ENCODE data around the gene TTC39C. TPM values are rescaled to one million over a fixed set of nuclear protein-coding genes. Genes with fewer than 3 reads are reported as not detected.
"Not testable (repeated sequence)": the region's sequence is repeated elsewhere in the genome, so short reads cannot be mapped to it uniquely, and the experiment has no call there.

Gene TTC39C
- total and polyA plus RNA-seq, 2 donors (not counting 3 experiments of a cell fraction or from before 2014, with no cell fraction given) = 0.61 to 6.2 TPM

GRCh38 chr18:24142376-24142775, 127.8 kb downstream of the TTC39C start:
- DNase-seq (ENCODE audit: low read depth, low spot score) (no peak), FAIRE-seq (no peak)
- Histone ChIP-seq H3K9ac (replicated peaks; ENCODE audit: extremely low read depth, insufficient read depth, low read length) (no peak overlapping the region), H3K27me3 (ENCODE audit: control insufficient read depth in 2 of 2, insufficient read depth in 2 of 2, low read length in 2 of 2) (no peaks in the 10 kb centered on the region), H3K9me1 (replicated peaks; ENCODE audit: control insufficient read depth, extremely low read depth, insufficient read depth, low read length) (no peaks in the 10 kb centered on the region), H3K9me3 (replicated peaks; ENCODE audit: control insufficient read depth, insufficient read depth, low read length) (no peaks in the 10 kb centered on the region), H3K4me2 (ENCODE audit: insufficient read depth, low read length) (no peak overlapping the region), H4K20me1 (replicated peaks; ENCODE audit: control insufficient read depth, extremely low read depth, insufficient read depth, low read length) (no peaks in the 10 kb centered on the region), H3K4me3 (replicated peaks in 1 of 3; ENCODE audit: insufficient read depth in 1 of 3, low read depth in 1 of 3, low read length in 3 of 3) (no peak overlapping the region), H3K36me3 (ENCODE audit: control insufficient read depth in 2 of 2, extremely low read depth in 1 of 2, insufficient read depth in 2 of 2, low read length in 2 of 2) (no peaks in the 10 kb centered on the region), H2AFZ (ENCODE audit: low read depth, low read length) (no peak overlapping the region), H3K4me1 (ENCODE audit: control insufficient read depth, extremely low read depth, insufficient read depth, low read length) (peaks cover 4% of the 10 kb centered on the region), H3K79me2 (ENCODE audit: control insufficient read depth, insufficient read depth, low read length) (no peaks in the 10 kb centered on the region), H3K27ac (ENCODE audit: insufficient read depth, low read depth, low read length) (no peak overlapping the region)
- intact Hi-C loops (cut with micrococcal nuclease) (no loop called here), dilution Hi-C loops (cut with MboI; ENCODE audit: extremely low pct_ligation_motif_present, low sequenced_read_pairs) (no loop called here)
- TF ChIP-seq POLR2A (IDR thresholded peaks at IDR 0.05; ENCODE audit: low read depth, low read length) = no peak
- no peak for TF ChIP-seq GATA2 (IDR thresholded peaks at IDR 0.05; ENCODE audit: insufficient read depth, insufficient read length, low read depth, low read length)
- TF ChIP-seq, protein P1, sequence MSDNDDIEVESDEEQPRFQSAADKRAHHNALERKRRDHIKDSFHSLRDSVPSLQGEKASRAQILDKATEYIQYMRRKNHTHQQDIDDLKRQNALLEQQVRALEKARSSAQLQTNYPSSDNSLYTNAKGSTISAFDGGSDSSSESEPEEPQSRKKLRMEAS (IDR thresholded peaks at IDR 0.05; ENCODE audit: insufficient read depth, insufficient read length) = no peak
- TF ChIP-seq FOS (IDR thresholded peaks at IDR 0.05; ENCODE audit: borderline replicate concordance, insufficient read depth, low read length) = no peak
- no peak for TF ChIP-seq CTCF (IDR thresholded peaks at IDR 0.05; ENCODE audit: extremely low read depth in 1 of 2, insufficient read depth in 1 of 2, low read depth in 1 of 2, low read length in 2 of 2)
- no peak for TF ChIP-seq POLR2AphosphoS5 (IDR thresholded peaks at IDR 0.05; ENCODE audit: insufficient read depth, low read depth, low read length)
- TF ChIP-seq EZH2 (IDR thresholded peaks at IDR 0.05; ENCODE audit: borderline replicate concordance, low read depth, low read length, severe bottlenecking) = no peak
- ChIA-PET POLR2A (no interaction called here), CTCF (interaction anchor here (2.4 kb wide), 1 partner anchor 34 kb away, joined by 5 read pairs; no protein-coding TSS in a partner anchor)
- BruUV-seq (replicated peaks) = no TSS peak

DNA sequence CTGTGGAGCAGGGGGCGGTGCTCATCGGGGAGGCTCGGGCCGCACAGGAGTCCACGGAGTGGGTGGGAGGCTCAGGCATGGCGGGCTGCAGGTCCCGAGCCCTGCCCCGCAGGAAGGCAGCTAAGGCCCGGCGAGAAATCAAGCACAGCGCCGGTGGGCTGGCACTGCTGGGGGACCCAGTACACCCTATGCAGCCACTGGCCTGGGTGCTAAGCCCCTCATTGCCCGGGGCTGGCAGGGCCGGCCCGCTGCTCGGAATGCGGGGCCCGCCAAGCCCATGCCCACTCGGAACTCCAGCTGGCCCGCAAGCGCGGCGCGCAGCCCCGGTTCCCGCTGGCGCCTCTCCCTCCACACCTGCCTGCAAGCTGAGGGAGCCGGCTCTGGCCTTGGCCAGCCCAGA, 135.0 kb downstream of the TTC39C start:
- BruUV-seq (replicated peaks); H3K27ac ChIP-seq (ENCODE audit: insufficient read depth, low read depth, low read length); H2AFZ ChIP-seq (ENCODE audit: low read depth, low read length); FAIRE-seq; H3K36me3 ChIP-seq (ENCODE audit: control insufficient read depth in 2 of 2, extremely low read depth in 1 of 2, insufficient read depth in 2 of 2, low read length in 2 of 2); POLR2A ChIA-PET; dilution Hi-C loops (cut with MboI; ENCODE audit: extremely low pct_ligation_motif_present, low sequenced_read_pairs); intact Hi-C loops (cut with micrococcal nuclease); H3K9me3 ChIP-seq (replicated peaks; ENCODE audit: control insufficient read depth, insufficient read depth, low read length); H3K4me2 ChIP-seq (ENCODE audit: insufficient read depth, low read length); H3K9me1 ChIP-seq (replicated peaks; ENCODE audit: control insufficient read depth, extremely low read depth, insufficient read depth, low read length); H3K4me1 ChIP-seq (ENCODE audit: control insufficient read depth, extremely low read depth, insufficient read depth, low read length); H3K9ac ChIP-seq (replicated peaks; ENCODE audit: extremely low read depth, insufficient read depth, low read length); H3K79me2 ChIP-seq (ENCODE audit: control insufficient read depth, insufficient read depth, low read length); H3K4me3 ChIP-seq (replicated peaks in 1 of 3; ENCODE audit: insufficient read depth in 1 of 3, low read depth in 1 of 3, low read length in 3 of 3); H4K20me1 ChIP-seq (replicated peaks; ENCODE audit: control insufficient read depth, extremely low read depth, insufficient read depth, low read length); H3K27me3 ChIP-seq (ENCODE audit: control insufficient read depth in 2 of 2, insufficient read depth in 2 of 2, low read length in 2 of 2); CTCF ChIA-PET; DNase-seq (ENCODE audit: low read depth, low spot score): not testable (repeated sequence)
